Upper lobe of left lung (tissue), 4 donors: Measurements from ENCODE around the gene GDF10.

Source experiments
- CTCF ChIP-seq, 6 experiments: fragments of 450-650 bp in 4 of 6; fragments of 200-600 bp in 2 of 6; sonication (generic) in 2 of 6; IDR thresholded peaks; one replicate each; pipeline ENCODE4 v1.5.1; 2016 to 2019; ENCODE audit warnings: antibody characterized with exemption in 6 of 6
- POLR2A ChIP-seq, 4 donors: fragments of 450-650 bp; IDR thresholded peaks; one replicate each; pipeline ENCODE4 v1.5.1; 2016 to 2017; ENCODE audit warnings: antibody characterized with exemption in 4 of 4, mild to moderate bottlenecking in 2 of 4

DNA sequence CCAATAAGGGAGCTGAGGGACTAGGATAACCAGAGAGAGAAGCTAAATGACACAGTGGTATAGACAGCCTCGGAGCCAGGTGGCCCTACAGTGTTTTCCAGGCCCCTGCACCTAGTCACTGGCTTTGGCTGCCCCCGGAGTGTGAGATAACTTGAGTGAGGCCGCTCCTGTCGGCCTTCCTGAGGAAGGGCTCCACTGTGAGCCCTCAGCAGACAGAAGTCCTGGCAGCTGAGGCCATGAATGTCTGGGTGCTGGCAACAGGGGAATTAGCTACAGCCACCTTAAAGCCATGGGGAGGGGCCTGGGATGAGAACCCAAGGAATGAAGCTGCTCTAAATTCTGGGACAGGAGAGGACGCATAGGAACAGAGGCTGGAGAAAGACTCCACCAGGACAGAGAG is 4.6 kb upstream of the GDF10 start:
- TF ChIP-seq CTCF (IDR thresholded peaks at IDR 0.05) (no peak), POLR2A (IDR thresholded peaks at IDR 0.05) (no peak)
